Right atrium auricular region (tissue), 2 donors: ENCODE results near the gene ZNF821. TPM values are rescaled to one million over a fixed set of nuclear protein-coding genes. Genes with fewer than 3 reads are reported as not detected.
"Not testable (repeated sequence)": the region's sequence is repeated elsewhere in the genome, so short reads cannot be mapped to it uniquely, and the experiment has no call there.

Experiments
- DNase-seq: peaks from one replicate; pipeline ENCODE4 v3.0.0-alpha.2; 2019; ENCODE audit warnings: low spot score
- H3K27ac ChIP-seq, 2 donors: fragments of 200-600 bp; sonication (generic); 1 replicate in 1 of 2; 2 replicates in 1 of 2; pipeline ENCODE4 v1.5.1; 2016 to 2019
- H3K27me3 ChIP-seq, 2 donors: fragments of 200-600 bp; sonication (generic); one replicate each; pipeline versions ENCODE4 v1.5.1 to v1.6.0; 2017 to 2019
- H3K36me3 ChIP-seq: fragments of 200-600 bp; sonication (generic); one replicate; pipeline ENCODE4 v1.5.1; 2016
- H3K4me1 ChIP-seq, 2 donors: fragments of 200-600 bp; sonication (generic); one replicate each; pipeline versions ENCODE4 v1.5.1 to v1.6.0; 2017 to 2019
- H3K4me3 ChIP-seq, 2 donors: fragments of 200-600 bp; sonication (generic); 1 replicate in 1 of 2; 2 replicates in 1 of 2; pipeline ENCODE4 v1.5.1; 2017 to 2019; ENCODE audit warnings: mild to moderate bottlenecking in 1 of 2, moderate library complexity in 1 of 2
- H3K9me3 ChIP-seq, 2 donors: fragments of 200-600 bp; sonication (generic); one replicate each; pipeline ENCODE4 v1.5.1; 2019
- total RNA-seq, 2 donors: library from RNA; depleted of rRNA; stranded (reverse); fragments of >200 nt; gene quantifications; one replicate each; pipeline ENCODE4 v1.1.0, GENCODE V29; 2016
- TF ChIP-seq, protein P1 (sequence below), 2 donors: fragments of 200-600 bp; sonication (generic); IDR thresholded peaks; one replicate each; pipeline ENCODE4 v1.5.1; 2019; ENCODE audit warnings: antibody characterized with exemption in 2 of 2

The ZNF821 gene
- total RNA-seq, 2 donors from 2014 or later, result 2.6 to 8.9 TPM

GRCh38 chr16:71834291-71834690, 49.7 kb downstream of the ZNF821 start:
- Histone ChIP-seq H3K9me3 (no peaks in the 10 kb centered on the region), H3K36me3 (no peaks in the 10 kb centered on the region), H3K4me3 (no peak overlapping the region), H3K27ac (no peak overlapping the region), H3K4me1 (no peaks in the 10 kb centered on the region), H3K27me3 (no peaks in the 10 kb centered on the region)
- TF ChIP-seq, protein P1, sequence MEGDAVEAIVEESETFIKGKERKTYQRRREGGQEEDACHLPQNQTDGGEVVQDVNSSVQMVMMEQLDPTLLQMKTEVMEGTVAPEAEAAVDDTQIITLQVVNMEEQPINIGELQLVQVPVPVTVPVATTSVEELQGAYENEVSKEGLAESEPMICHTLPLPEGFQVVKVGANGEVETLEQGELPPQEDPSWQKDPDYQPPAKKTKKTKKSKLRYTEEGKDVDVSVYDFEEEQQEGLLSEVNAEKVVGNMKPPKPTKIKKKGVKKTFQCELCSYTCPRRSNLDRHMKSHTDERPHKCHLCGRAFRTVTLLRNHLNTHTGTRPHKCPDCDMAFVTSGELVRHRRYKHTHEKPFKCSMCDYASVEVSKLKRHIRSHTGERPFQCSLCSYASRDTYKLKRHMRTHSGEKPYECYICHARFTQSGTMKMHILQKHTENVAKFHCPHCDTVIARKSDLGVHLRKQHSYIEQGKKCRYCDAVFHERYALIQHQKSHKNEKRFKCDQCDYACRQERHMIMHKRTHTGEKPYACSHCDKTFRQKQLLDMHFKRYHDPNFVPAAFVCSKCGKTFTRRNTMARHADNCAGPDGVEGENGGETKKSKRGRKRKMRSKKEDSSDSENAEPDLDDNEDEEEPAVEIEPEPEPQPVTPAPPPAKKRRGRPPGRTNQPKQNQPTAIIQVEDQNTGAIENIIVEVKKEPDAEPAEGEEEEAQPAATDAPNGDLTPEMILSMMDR (IDR thresholded peaks at IDR 0.05), result no peak
- no peak for DNase-seq

GRCh38 chr16:71832112-71832511, 51.9 kb downstream of the ZNF821 start:
- H3K4me1 ChIP-seq, H3K9me3 ChIP-seq, H3K36me3 ChIP-seq, H3K27ac ChIP-seq, H3K27me3 ChIP-seq, H3K4me3 ChIP-seq, DNase-seq: not testable (repeated sequence)

DNA sequence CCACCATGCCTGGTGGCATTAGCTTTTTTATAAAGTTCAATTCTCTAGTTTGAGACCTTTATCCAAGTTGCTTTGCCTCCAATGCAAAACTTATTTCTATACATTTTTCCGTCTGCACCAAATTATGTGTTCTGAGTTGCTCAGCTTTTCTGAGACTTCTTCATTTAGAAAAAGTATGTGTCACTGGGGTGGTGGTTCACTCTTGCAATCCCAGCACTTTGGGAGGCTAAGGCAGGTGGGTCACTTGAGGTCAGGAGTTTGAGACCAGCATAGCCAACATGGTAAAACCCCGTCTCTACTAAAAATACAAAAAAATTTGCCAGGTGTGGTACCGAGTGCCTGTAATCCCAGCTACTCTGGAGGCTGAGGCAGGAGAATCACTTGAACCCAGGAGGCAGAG, 52.3 kb downstream of the ZNF821 start:
- not testable (repeated sequence) for DNase-seq, H3K27me3 ChIP-seq, H3K36me3 ChIP-seq, H3K4me3 ChIP-seq, H3K9me3 ChIP-seq, H3K27ac ChIP-seq, H3K4me1 ChIP-seq

- no peaks in the 10 kb centered on the region for H3K27me3 ChIP-seq
- H3K9me3 ChIP-seq, result no peaks in the 10 kb centered on the region
- H3K36me3 ChIP-seq, result no peaks in the 10 kb centered on the region
- H3K27ac ChIP-seq, result no peak overlapping the region
- no peak overlapping the region for H3K4me3 ChIP-seq
- TF ChIP-seq, protein P1 (IDR thresholded peaks at IDR 0.05), result no peak
- H3K4me1 ChIP-seq, result no peaks in the 10 kb centered on the region
- no peak for DNase-seq
Observed at GRCh38 chr16:71830359-71830758, 53.6 kb downstream of the ZNF821 start.

DNA sequence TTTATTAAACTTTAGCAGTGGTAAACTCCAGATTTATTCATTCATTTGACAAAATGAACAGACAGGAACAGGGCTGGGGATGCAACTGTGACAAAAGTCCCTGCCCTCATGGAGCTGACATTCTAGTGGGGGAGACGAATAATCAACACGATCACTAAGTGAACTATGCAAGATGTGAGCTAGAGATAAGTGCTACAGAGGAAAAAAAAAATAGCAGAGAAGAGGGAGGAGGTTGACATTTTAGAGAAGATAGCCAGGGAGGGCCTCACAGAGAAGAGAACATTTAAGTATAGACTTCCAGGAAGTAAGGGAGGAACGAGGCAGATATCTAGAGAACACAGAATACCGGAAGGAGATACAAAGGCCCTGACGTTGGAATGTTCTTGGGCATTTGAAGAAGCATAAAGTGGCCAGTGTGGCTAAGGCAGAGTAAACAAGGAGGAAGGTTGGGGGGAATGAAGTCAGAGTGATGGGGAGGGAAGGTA, 57.4 kb downstream of the ZNF821 start:
- no peaks in the 10 kb centered on the region for H3K4me1 ChIP-seq
- H3K27ac ChIP-seq, result no peak overlapping the region
- H3K27me3 ChIP-seq, result no peaks in the 10 kb centered on the region
- H3K4me3 ChIP-seq, result no peak overlapping the region
- TF ChIP-seq, protein P1 (IDR thresholded peaks at IDR 0.05), result no peak
- H3K9me3 ChIP-seq, result no peaks in the 10 kb centered on the region
- peaks cover 3% of the 10 kb centered on the region for H3K36me3 ChIP-seq
- no peak for DNase-seq

- not testable (repeated sequence) for H3K9me3 ChIP-seq, H3K27me3 ChIP-seq, H3K36me3 ChIP-seq, DNase-seq, H3K4me1 ChIP-seq, H3K4me3 ChIP-seq
- H3K27ac ChIP-seq, result peak overlapping the region; percentile 74 to 86
Observed at GRCh38 chr16:71817155-71817500, 66.9 kb downstream of the ZNF821 start.

DNA sequence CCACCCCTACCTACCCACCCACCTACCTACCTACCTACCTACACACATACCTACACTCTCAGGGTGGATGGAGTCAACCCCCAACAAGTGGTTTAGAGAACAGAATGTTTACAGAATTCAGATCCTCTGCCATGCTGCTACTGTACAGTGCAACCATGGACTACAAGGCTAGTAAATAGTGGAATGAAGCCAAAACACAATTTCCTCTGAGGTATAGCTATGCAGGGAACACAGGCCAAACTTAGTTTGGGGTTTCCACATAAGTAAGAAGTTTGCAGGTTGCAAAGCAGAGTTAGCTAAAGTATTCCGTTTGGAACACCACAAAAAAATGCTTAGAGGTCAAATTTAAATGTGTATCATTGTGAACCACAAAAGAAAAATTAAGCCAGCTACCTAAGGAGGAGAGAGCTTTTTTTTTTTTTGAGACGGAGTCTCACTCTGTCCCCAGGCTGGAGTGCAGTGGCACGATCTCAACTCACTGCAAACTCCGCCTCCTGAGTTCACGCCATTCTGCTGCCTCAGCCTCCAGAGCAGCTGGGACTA, 72.7 kb downstream of the ZNF821 start:
- Histone ChIP-seq H3K4me1 (peaks cover 0 to 16% of the 10 kb centered on the region in 2 donors), H3K27ac (no peak overlapping the region), H3K36me3 (no peaks in the 10 kb centered on the region), H3K9me3 (no peaks in the 10 kb centered on the region), H3K4me3 (no peak overlapping the region), H3K27me3 (no peaks in the 10 kb centered on the region)
- TF ChIP-seq, protein P1 (IDR thresholded peaks at IDR 0.05), result no peak
- no peak for DNase-seq

DNA sequence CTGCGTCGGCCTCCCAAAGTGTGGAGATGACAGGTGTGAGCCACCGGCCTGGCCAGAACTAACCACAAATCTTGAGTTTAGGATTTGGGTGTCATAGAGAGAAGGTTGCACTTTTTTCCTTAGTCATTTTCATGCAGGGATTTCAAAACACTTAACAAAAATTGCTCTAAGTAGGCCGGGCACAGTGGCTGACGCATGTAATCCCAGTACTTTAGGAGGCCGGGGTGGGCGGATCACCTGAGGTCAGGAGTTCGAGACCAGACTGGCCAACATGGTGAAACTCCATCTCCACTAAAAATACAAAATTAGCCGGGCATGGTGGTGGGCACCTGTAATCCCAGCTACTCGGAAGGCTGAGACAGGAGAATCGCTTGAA, 73.8 kb downstream of the ZNF821 start:
- H3K27me3 ChIP-seq, H3K4me3 ChIP-seq, H3K36me3 ChIP-seq, H3K9me3 ChIP-seq, DNase-seq: not testable (repeated sequence)
- Histone ChIP-seq H3K27ac (peak overlapping the region in 1 of 2 donors; percentile 98), H3K4me1 (peaks cover 0 to 28% of the 10 kb centered on the region in 2 donors)
